ENCODE data around the gene SKIC8. TPM values are rescaled to one million over a fixed set of nuclear protein-coding genes. Genes with fewer than 3 reads are reported as not detected.

Gene SKIC8
- total RNA-seq, 1 experiment from 2014 or later = 44.5 TPM

- POLR2A ChIA-PET (ENCODE audit: unreplicated experiment) = no interaction called here
- no peaks in the 10 kb centered on the region for H3K36me3 ChIP-seq (ENCODE audit: low read depth)
- H3K27ac ChIP-seq = no peak overlapping the region
- no peaks in the 10 kb centered on the region for H3K9me3 ChIP-seq (ENCODE audit: insufficient read depth, low read depth)
- H3K27me3 ChIP-seq (ENCODE audit: insufficient read depth, low read depth) = no peaks in the 10 kb centered on the region
- peak overlapping the region; percentile 40; the same call in 1 of the 2 replicates for H3K4me2 ChIP-seq
- H4K20me1 ChIP-seq (ENCODE audit: insufficient read depth) = no peaks in the 10 kb centered on the region
- 0 out of 2 replicates have a peak, but pooled peaks cover 11% of the 10 kb centered on the region for H3K4me1 ChIP-seq (replicated peaks; ENCODE audit: insufficient read depth)
- CTCF ChIA-PET = no interaction called here
- BruUV-seq (replicated peaks) = no TSS peak
- H3K4me3 ChIP-seq = no peak overlapping the region
- no peaks in the 10 kb centered on the region for H3F3A ChIP-seq (ENCODE audit: insufficient read depth, low read depth)
- TF ChIP-seq CTCF (conservative IDR thresholded peaks at IDR 0.05) (no peak), EZH2 (IDR thresholded peaks at IDR 0.05; ENCODE audit: low read depth) (no peak)
- intact Hi-C loops (cut with micrococcal nuclease; ENCODE audit: unreplicated experiment) = no loop called here
- peak overlapping the region; percentile 62; the same call in 1 of the 2 replicates for H2AFZ ChIP-seq
- H3K79me2 ChIP-seq (ENCODE audit: low read depth) = no peaks in the 10 kb centered on the region
- no peaks in the 10 kb centered on the region for H3K9me2 ChIP-seq (ENCODE audit: insufficient read depth)
- peak; percentile 19 to 64 for DNase-seq
Measured at GRCh38 chr15:78322243-78322642, 22.8 kb upstream of the SKIC8 start.

GRCh38 chr15:78321786-78322185 lies 22.4 kb upstream of the SKIC8 start:
- H3K4me2 ChIP-seq = peak overlapping the region; percentile 40; the same call in 1 of the 2 replicates
- no peak overlapping the region for H3K27ac ChIP-seq
- H3K4me1 ChIP-seq (replicated peaks; ENCODE audit: insufficient read depth) = 0 out of 2 replicates have a peak, but pooled peaks cover 11% of the 10 kb centered on the region
- no peaks in the 10 kb centered on the region for H3K36me3 ChIP-seq (ENCODE audit: low read depth)
- BruUV-seq (replicated peaks) = no TSS peak
- H3K27me3 ChIP-seq (ENCODE audit: insufficient read depth, low read depth) = no peaks in the 10 kb centered on the region
- no peak overlapping the region for H3K4me3 ChIP-seq
- H3F3A ChIP-seq (ENCODE audit: insufficient read depth, low read depth) = no peaks in the 10 kb centered on the region
- ChIA-PET CTCF (no interaction called here), POLR2A (ENCODE audit: unreplicated experiment) (no interaction called here)
- no peak overlapping the region for H2AFZ ChIP-seq
- TF ChIP-seq CTCF (conservative IDR thresholded peaks at IDR 0.05) = no peak
- TF ChIP-seq EZH2 (IDR thresholded peaks at IDR 0.05; ENCODE audit: low read depth) = no peak
- H3K79me2 ChIP-seq (ENCODE audit: low read depth) = no peaks in the 10 kb centered on the region
- no peaks in the 10 kb centered on the region for H3K9me3 ChIP-seq (ENCODE audit: insufficient read depth, low read depth)
- H3K9me2 ChIP-seq (ENCODE audit: insufficient read depth) = no peaks in the 10 kb centered on the region
- no peaks in the 10 kb centered on the region for H4K20me1 ChIP-seq (ENCODE audit: insufficient read depth)
- intact Hi-C loops (cut with micrococcal nuclease; ENCODE audit: unreplicated experiment) = no loop called here
- no peak for DNase-seq

GRCh38 chr15:78321041-78321570 lies 21.7 kb upstream of the SKIC8 start:
- Histone ChIP-seq H3K27me3 (ENCODE audit: insufficient read depth, low read depth) (no peaks in the 10 kb centered on the region), H3K4me3 (no peak overlapping the region), H3K27ac (no peak overlapping the region), H3K9me3 (ENCODE audit: insufficient read depth, low read depth) (no peaks in the 10 kb centered on the region), H3F3A (ENCODE audit: insufficient read depth, low read depth) (no peaks in the 10 kb centered on the region), H2AFZ (no peak overlapping the region), H3K4me2 (no peak overlapping the region), H3K36me3 (ENCODE audit: low read depth) (no peaks in the 10 kb centered on the region), H3K4me1 (replicated peaks; ENCODE audit: insufficient read depth) (0 out of 2 replicates have a peak, but pooled peaks cover 11% of the 10 kb centered on the region), H3K79me2 (ENCODE audit: low read depth) (no peaks in the 10 kb centered on the region), H3K9me2 (ENCODE audit: insufficient read depth) (no peaks in the 10 kb centered on the region), H4K20me1 (ENCODE audit: insufficient read depth) (no peaks in the 10 kb centered on the region)
- no peak for DNase-seq
- TF ChIP-seq CTCF (conservative IDR thresholded peaks at IDR 0.05) = no peak
- TF ChIP-seq EZH2 (IDR thresholded peaks at IDR 0.05; ENCODE audit: low read depth) = no peak
- POLR2A ChIA-PET (ENCODE audit: unreplicated experiment) = no interaction called here
- BruUV-seq (replicated peaks) = no TSS peak
- intact Hi-C loops (cut with micrococcal nuclease; ENCODE audit: unreplicated experiment) = no loop called here
- CTCF ChIA-PET = no interaction called here
